Measurements from ENCODE around the gene GTF2F1.
"Not testable (repeated sequence)": the region's sequence is repeated elsewhere in the genome, so short reads cannot be mapped to it uniquely, and the experiment has no call there.

The GTF2F1 gene

DNA sequence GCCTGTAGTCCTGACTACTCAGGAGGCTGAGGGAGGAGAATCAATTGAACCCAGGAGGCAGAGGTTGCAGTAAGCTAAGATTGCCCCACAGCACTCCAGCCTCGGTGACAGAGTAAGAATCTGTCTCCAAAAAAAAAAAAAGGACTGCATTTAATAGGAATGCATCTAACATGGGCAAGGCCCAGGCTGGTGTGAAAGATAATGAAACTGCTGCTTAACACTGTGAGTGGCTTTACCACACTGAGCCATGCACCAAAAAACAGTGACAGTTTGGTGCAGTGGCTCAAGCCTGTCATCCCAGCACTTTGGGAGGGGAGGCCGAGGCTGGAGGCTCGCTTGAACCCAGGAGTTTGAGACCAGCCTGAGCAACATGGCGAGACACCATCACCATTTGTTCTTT is 8.6 kb downstream of the GTF2F1 start:
- no peak for DNase-seq (ENCODE audit: low read depth)

DNA sequence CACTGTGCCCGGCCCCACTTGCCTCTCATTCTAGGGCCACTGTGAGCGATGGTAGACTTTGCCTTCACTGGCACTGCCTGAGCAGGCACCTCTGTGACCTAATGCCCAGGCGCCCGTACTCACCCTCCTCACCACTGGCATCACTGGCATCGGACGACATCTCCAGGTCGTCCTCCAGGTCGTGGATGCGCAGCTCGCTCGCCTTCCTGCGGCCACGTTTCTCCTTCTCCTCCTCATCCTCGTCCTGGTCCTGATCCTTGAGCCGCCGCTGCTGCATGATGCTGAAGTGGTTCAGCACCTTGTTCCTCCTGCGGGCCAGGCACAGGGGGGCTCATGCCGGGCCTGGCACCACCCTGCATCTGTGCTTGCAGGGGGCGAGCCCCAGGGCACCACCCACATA is 9.8 kb downstream of the GTF2F1 start:
- DNase-seq (ENCODE audit: low read depth): no peak

DNA sequence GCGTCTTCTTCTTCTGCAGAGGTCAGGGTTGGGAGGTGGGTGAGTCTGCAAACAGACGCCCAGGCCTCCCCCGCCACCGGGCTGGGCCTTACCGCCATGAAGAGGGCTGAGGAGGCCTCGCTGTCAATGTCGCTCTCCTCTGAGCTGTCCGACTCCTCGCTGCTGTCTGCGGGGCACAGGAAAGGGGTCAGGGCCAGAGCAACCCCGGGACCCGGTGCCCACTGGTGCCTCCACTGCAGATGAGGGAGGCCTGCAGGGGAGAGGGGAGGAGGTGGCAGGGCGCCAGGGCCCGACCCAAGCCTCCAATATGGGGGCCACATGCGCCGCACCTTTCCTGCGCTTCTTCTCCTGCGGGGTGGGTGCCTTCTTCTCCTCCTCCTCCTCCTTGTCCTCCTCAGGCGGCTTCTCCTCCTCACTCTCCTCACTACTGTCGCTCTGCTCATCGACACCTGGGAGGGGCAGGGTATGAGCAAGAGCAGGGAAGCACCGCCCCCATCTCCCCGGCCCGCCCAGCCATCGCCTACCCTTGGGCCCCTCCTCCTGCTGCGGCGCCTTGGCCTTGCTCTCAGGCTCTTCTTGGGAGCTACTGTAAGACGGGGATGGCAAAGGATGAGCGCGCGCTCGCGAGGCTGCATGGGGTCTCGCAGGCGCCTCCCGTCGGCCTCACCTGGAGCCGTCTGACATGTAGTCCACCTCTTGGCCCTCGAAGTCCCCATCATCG is 11.8 kb downstream of the GTF2F1 start:
- no peak for DNase-seq (ENCODE audit: low read depth)

DNA sequence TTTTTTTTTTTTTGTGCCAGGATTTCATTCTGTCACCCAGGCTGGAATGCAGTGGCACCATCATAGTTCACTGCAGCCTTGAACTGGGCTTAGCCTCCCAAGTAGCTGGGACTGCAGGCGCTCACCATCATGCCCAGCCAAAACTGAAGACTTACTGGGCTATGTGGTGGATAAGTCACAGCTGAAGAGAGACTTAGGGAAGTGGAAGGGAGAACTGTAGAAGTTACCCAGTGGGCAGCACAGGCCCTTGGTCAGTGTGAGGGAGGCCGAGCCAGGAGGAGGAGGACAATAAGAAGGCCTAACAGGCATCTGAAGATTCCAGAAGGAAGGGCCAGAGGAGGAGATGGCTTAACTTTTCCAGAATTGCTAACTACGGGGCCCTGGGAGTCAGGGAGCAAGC is 13.2 kb downstream of the GTF2F1 start:
- no peak for DNase-seq (ENCODE audit: low read depth)

DNA sequence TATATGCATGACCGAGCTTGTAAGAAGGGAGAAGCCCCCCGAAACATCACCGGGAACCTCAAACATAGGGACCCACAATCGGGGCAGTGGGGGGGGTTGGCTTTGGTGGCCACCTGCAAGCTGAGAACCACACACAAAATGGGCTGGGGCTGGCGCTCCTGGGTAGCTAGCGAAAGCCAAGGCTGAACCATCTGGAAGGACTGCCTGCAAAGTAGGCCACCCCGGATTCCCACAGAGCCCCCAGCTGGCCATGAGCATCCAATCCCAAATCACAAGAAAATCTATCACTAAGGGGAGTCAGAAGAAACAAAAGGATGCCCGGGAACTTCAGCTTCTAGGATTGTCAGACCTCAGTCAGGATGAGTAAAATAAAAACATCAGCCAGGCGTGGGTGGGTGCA is 14.5 kb downstream of the GTF2F1 start:
- no peak for DNase-seq (ENCODE audit: low read depth)

DNA sequence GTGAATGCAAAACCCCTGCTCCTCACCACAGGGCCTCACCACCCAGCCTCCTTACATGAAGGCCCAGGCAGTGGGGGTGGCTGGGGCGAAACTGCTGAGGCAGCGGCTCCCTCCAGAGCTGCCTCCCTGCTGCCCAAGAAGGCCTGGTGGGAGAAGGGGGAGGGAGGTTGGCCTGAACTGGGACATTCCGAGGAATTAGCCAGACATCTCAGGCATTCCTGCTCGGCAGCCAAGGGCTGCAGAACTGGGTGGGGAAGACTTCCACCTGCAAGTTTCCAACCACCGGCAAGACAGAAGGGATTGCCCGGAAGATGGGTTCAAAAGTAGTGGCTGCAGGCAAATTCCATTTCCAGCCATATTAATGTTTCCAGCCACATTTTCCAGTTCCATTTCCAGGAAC is 14.9 kb downstream of the GTF2F1 start:
- no peak for DNase-seq (ENCODE audit: low read depth)

DNA sequence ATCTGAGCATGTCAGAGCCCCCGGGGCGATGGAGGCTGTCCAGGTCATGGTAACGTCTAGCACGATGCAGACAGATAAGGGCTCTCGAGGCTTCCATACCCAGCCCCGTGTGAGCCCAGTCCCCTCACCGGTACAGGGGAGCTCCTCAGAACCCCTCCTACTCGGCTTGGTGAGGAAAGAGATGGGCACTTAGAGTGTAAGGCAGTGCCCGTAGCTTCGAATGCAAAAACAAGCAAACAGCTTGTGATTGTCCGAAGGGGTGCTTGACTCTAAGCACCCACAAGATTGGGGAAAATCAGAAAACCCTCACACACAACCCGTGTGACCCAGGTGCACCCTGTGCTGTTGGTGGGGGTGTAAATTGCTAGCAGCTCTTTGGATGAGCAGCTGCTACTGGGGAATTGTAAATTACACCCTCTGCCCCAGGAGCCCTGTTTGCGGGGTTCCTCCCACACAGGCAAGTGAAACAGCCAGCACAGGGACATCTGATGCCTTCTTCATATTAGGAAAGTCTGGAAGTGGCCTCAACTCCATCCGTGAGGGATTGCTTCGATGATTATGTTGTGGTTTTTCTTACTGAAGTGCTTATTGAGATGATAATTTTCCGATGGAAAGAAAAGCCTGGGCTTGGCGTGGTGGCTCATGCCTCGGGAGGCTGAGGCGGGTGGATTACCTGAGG is 16.3 kb downstream of the GTF2F1 start:
- DNase-seq (ENCODE audit: low read depth): no peak

DNA sequence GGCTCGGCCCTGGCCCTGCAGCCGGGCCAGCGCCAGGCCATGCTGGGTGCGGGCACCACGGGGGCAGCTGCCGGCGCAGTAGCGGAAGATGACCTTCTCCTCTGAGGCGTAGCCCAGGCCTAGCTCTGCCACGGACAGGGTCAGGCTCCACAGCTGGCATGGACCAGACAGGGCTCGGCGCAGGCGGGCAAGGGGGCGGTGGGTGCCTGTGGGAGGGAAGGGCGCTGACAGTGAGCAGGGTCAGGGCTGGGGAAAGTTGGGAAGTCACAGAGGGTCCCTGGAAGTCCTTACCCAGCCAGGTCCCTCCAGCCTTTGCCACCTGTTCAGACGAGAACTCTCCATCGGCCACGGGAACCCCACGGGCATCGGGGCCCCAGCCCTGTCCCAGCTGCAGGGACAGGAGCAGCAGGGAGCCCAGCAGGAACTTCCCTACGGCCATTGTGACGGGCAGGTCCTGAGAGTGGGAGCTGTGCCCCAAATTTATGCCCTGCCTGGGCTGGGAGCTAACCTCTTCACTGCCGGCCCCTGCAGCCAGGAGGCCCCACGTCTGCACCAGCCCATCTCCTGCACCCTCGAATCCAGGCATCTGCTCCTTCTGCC is 17.5 kb downstream of the GTF2F1 start, which contains the start of gene PSPN:
Gene PSPN (minus strand): TSS at position 523 of the 600 bp plus-strand sequence. CDS start 84 bp downstream, at position 439.
- DNase-seq (ENCODE audit: low read depth): no peak

DNA sequence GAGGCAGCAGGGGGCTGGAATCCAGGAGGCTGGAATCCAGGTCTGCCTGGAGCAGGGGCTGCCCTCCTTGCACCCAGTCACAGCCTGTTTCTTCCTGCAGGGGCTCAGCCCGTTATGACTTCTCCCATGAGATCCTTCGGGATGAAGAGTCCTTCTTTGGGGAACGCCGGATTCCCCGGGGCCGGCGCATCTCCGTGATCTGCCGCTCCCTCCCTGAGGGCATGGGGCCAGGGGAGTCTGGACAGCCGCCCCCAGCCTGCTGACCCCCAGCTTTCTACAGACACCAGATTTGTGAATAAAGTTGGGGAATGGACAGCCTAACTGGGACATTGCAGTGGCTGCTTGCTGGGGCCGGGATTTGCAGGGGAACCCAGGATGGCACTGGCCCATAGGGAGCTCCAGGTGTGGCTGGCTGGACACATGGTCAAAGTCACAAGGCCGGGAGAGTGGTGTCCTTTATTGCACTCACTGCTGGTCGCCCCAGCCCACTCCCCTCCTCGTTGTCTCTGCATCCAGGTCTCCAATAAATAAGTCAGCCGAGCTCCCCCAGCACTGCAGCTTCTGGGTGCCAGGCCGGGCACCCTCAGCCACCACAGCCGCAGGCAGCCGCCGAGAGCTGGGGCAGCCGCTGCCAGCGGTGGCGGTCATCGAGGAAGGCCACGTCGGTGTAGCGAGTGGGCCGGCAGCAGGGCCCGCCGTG is 18.1 kb downstream of the GTF2F1 start:
- DNase-seq (ENCODE audit: low read depth): no peak

DNA sequence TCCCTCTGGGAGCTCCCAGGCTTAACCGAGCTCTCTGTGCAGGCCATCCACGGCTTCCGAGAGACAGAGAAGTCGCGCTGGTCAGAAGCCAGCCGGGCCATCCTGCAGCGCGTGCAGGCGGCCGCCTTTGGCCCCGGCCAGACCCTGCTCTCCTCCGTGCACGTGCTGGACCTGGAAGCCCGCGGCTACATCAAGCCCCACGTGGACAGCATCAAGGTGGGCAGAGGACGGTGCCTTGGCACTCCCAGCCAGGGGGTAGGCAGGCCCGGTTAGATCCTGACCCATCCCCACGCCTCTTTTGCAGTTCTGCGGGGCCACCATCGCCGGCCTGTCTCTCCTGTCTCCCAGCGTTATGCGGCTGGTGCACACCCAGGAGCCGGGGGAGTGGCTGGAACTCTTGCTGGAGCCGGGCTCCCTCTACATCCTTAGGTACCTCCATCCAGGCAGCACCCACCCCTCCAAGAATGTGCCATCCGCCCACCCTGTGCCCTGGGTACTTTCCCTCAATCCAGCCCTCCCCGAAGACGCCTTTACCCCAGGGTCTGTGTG is 18.7 kb downstream of the GTF2F1 start:
- no peak for DNase-seq (ENCODE audit: low read depth)

DNA sequence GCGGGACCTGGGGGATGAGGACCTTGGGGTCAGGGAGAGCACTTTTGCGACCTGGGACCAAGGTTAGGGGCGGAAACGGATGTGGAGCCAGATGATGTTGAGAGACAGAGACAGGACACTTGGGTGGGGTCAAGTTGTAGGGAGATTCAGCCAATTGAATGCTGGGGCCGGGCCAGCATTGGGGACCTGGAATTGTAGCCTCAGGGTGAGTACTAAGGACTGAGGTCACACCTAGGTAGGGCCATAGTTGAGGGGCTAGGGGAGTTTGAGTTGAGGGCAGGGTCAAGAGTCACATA is 19.2 kb downstream of the GTF2F1 start:
- DNase-seq (ENCODE audit: low read depth): no peak

DNA sequence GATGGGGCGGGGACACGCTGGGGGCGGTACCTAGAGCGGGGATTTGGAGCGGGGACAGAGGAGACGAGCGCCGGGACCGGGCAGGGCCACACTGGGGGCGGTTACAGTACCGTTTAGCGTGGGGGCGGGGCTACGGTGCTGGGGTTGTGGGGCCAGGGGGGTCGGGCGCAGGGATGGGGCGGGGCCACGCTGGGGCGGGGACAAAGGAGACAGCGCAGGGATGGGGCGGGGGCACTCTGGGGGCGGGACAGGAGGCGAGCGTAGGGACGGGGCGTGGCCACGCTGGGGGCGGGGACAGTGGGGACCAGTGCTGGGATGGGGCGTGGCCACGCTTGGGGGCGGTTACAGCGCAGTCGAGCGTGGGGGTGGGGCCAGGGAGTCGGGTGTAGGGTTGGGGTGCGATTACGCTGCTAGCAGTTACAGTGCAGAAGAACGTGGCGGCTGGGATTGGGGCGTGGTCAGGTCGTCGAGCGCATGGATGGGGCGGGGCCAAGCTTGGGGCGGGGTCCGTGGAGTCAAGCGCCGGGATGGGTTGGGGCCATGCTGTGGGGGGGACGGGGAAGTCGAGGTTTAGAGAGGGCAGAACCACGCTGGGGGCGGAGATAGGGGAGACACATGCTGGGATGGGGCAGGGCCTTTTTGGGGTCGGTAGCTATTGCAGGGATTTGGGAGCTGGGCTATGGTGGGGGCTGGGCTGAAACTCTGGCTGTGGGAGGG is 19.7 kb downstream of the GTF2F1 start:
- peak; percentile 99 for DNase-seq (ENCODE audit: low read depth)

DNA sequence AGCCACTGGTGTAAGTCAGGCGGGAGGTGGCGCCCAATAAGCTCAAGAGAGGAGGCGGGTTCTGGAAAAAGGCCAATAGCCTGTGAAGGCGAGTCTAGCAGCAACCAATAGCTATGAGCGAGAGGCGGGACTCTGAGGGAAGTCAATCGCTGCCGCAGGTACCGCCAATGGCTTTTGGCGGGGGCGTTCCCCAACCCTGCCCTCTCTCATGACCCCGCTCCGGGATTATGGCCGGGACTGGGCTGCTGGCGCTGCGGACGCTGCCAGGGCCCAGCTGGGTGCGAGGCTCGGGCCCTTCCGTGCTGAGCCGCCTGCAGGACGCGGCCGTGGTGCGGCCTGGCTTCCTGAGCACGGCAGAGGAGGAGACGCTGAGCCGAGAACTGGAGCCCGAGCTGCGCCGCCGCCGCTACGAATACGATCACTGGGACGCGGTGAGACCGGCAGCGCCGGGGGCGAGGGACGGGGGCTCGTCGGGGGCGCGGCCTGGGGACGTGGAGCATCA is 20.3 kb downstream of the GTF2F1 start, which contains the start of gene ALKBH7:
Gene ALKBH7 (plus strand): TSS at position 201 of the 502 bp plus-strand sequence. CDS start 27 bp downstream, at position 228.
- peak; percentile 90 for DNase-seq (ENCODE audit: low read depth)

DNA sequence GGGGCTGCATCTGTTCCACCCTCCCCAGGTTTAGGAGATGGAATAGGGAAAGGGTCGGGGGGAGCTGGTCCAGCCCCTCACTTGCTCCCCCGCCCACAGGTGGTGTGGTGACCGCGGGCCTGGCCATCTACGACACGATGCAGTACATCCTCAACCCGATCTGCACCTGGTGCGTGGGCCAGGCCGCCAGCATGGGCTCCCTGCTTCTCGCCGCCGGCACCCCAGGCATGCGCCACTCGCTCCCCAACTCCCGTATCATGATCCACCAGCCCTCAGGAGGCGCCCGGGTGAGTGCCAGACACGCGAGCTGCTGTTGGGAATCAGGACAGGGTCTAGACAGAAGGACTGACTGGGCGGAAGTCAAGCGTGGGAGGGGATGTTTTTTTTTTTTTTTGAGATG is 28.6 kb downstream of the GTF2F1 start:
- DNase-seq (ENCODE audit: low read depth): no peak

DNA sequence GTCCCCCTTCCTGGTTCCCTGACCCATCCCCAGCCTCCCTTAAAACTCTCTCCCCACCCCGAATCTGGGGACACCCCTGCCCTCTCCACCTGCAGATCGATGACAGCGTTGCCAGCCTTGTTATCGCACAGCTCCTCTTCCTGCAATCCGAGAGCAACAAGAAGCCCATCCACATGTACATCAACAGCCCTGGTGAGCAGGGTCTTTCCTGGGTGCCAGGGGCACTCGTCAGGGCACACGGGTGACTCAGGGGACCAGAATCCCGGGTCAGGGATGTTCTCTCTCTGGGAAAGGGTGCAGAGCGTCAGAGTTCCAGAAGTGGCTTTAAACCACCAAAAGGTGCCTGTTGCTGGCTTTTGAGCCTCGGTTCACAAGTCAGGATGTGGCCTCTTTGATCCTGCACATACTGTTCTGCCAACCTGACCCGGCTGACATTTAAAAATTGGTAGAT is 30.6 kb downstream of the GTF2F1 start:
- DNase-seq (ENCODE audit: low read depth): no peak

DNA sequence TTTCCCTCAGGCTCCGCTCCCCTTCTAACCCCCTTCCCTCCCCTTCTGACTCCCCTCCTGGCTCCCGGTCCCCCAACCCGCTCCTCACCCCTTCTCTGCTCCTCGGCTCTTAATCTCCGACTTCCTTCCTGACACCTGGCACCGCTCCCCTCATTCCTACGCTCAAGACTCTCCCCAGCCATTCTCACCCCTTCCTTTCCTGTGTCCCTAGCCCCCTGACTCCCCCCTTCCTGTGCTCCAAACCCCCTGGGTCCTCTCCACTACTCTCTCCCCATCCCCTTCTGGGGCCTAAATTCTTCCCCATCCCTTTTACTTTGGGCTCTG is 31.0 kb downstream of the GTF2F1 start:
- no peak for DNase-seq (ENCODE audit: low read depth)

DNA sequence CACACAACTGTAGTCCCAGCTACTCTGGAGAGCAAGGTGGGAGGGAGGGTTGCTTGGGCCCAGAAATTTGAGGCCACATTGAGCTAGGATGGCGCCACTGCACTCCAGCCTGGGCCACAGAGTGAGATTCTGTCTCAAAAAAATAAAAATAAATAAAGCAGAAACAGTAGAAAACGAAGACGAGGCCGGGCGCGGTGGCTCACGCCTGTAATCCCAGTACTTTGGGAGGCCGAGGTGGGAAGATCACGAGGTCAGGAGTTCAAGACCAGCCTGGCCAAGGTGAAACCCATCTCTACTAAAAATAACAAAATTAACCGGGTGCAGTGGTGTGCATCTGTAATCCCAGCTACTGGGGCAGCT is 32.1 kb downstream of the GTF2F1 start:
- not testable (repeated sequence) for DNase-seq (ENCODE audit: low read depth)

DNA sequence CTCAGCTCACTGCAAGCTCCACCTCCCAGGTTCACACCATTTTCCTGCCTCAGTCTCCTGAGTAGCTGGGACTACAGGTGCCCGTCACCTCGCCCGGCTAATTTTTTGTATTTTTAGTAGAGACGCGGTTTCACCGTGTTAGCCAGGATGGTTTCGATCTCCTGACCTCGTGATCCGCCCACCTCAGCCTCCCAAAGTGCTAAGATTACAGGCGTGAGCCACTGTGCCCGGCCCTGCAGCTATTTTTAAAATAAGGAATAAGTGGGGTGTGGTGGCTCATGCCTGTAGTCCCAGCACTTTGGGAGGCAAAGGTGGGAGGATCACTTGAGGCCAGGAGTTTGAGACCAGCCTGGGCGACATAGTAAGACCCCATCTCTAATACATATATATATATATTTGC is 32.5 kb downstream of the GTF2F1 start:
- not testable (repeated sequence) for DNase-seq (ENCODE audit: low read depth)

DNA sequence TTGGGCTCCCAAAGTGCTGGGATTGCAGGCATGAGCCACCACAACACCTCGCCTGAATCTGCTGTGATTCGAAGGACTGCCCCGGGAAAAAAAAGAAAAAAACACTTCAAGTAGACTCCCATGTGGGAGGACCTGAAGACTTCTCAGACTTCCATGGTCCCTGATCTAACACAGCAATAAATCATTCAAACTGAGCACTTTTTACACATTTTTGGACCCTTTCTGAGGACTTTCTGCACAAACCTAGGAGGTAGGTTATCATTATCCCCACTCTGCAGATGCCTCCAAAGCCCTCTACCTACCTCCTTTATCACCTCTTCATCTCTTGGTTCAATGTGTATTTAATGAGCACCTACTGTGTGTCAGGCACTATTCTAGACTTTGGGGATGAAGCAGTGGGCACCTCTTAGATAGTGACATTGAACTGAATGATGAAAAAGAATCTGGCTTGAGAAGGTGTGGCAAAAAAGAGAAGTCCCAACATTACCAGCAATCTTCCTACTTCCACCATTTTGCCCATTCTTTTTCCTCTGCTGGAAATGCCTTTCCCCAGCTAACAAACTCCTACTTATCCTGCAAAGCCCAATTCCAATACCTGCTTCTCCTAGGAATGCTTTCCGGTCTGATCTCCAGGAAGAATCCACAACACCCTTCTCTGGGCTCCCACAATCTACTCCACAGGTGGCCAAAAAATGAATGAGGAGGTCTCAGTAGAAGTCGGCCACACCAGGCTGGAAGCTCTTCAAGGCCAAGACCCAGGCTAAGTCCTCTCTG is 33.2 kb downstream of the GTF2F1 start:
- no peak for DNase-seq (ENCODE audit: low read depth)

DNA sequence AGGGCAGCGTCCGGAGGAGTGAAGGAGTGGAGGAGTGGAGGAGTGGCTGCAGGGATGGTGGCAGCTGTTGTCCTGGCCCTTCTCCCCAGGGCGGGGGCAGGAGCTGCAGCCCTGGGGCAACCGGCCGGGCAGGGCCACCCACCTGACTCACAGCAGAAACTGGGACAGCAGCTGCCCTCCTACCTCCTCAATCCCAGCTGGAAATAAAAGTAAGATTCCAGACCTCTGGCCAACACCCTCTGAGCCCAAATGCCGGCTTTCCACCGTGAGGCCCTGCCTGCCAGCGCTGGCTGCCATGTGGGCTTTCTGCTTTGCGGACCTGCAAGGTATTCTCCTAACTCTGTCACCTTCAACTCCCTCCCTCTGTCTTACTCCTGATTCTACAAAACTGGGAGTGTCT is 35.0 kb downstream of the GTF2F1 start:
- DNase-seq (ENCODE audit: low read depth): no peak

DNA sequence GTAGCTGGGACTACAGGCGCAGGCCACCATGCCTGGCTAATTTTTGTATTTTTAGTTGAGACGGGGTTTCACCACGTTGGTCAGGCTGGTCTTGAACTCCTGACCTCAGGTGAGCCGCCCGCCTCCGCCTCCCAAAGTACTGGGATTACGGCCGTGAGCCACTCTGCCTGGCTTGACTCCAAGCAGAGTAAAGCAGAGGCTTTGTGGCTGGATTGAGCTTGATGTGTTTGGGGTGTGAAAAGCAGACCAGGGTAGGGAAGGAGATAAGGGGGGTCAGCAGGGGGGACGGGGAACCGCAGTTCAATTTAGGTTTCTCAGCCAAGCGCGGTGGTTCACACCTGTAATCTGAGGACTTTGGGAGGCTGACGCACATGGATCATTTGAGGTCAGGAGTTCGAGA is 35.8 kb downstream of the GTF2F1 start:
- DNase-seq (ENCODE audit: low read depth): no peak
